Right atrium auricular region (tissue), 2 donors: ENCODE results near the gene BMF. TPM values are rescaled to one million over a fixed set of nuclear protein-coding genes. Genes with fewer than 3 reads are reported as not detected.

ENCODE experiments used
- DNase-seq: peaks from one replicate; pipeline ENCODE4 v3.0.0-alpha.2; 2019; ENCODE audit warnings: low spot score
- H3K27ac ChIP-seq, 2 donors: fragments of 200-600 bp; sonication (generic); 1 replicate in 1 of 2; 2 replicates in 1 of 2; pipeline ENCODE4 v1.5.1; 2016 to 2019
- H3K27me3 ChIP-seq, 2 donors: fragments of 200-600 bp; sonication (generic); one replicate each; pipeline versions ENCODE4 v1.5.1 to v1.6.0; 2017 to 2019
- H3K36me3 ChIP-seq: fragments of 200-600 bp; sonication (generic); one replicate; pipeline ENCODE4 v1.5.1; 2016
- H3K4me1 ChIP-seq, 2 donors: fragments of 200-600 bp; sonication (generic); one replicate each; pipeline versions ENCODE4 v1.5.1 to v1.6.0; 2017 to 2019
- H3K4me3 ChIP-seq, 2 donors: fragments of 200-600 bp; sonication (generic); 1 replicate in 1 of 2; 2 replicates in 1 of 2; pipeline ENCODE4 v1.5.1; 2017 to 2019; ENCODE audit warnings: mild to moderate bottlenecking in 1 of 2, moderate library complexity in 1 of 2
- H3K9me3 ChIP-seq, 2 donors: fragments of 200-600 bp; sonication (generic); one replicate each; pipeline ENCODE4 v1.5.1; 2019
- CTCF ChIP-seq, 2 donors: fragments of 200-600 bp; sonication (generic); IDR thresholded peaks; one replicate each; pipeline ENCODE4 v1.5.1; 2019; ENCODE audit warnings: antibody characterized with exemption in 2 of 2
- total RNA-seq, 2 donors: library from RNA; depleted of rRNA; stranded (reverse); fragments of >200 nt; gene quantifications; one replicate each; pipeline ENCODE4 v1.1.0, GENCODE V29; 2016

Gene BMF
- total RNA-seq, 2 donors from 2014 or later, result 1.3 to 3.0 TPM

GRCh38 chr15:40070166-40070557, 38.5 kb downstream of the BMF start:
- no peak for TF ChIP-seq CTCF (IDR thresholded peaks at IDR 0.05)
- Histone ChIP-seq H3K4me3 (no peak overlapping the region), H3K27ac (peak overlapping the region; percentile 58 to 80), H3K27me3 (no peaks in the 10 kb centered on the region), H3K9me3 (no peaks in the 10 kb centered on the region), H3K36me3 (no peaks in the 10 kb centered on the region), H3K4me1 (peaks cover 0 to 23% of the 10 kb centered on the region in 2 donors)
- no peak for DNase-seq

- no peaks in the 10 kb centered on the region for H3K27me3 ChIP-seq
- peaks cover 0 to 23% of the 10 kb centered on the region in 2 donors for H3K4me1 ChIP-seq
- no peaks in the 10 kb centered on the region for H3K36me3 ChIP-seq
- DNase-seq, result peak; percentile 82
- TF ChIP-seq CTCF (IDR thresholded peaks at IDR 0.05), result peak in 1 of 2 donors; percentile 10
- peak overlapping the region; percentile 58 to 80 for H3K27ac ChIP-seq
- no peaks in the 10 kb centered on the region for H3K9me3 ChIP-seq
- H3K4me3 ChIP-seq, result no peak overlapping the region
Measured at GRCh38 chr15:40069178-40070165, 39.2 kb downstream of the BMF start.

- Histone ChIP-seq H3K27me3 (no peaks in the 10 kb centered on the region), H3K27ac (no peak overlapping the region), H3K4me3 (no peak overlapping the region), H3K36me3 (no peaks in the 10 kb centered on the region), H3K9me3 (no peaks in the 10 kb centered on the region), H3K4me1 (peaks cover 0 to 34% of the 10 kb centered on the region in 2 donors)
- DNase-seq, result no peak
- TF ChIP-seq CTCF (IDR thresholded peaks at IDR 0.05), result no peak
Measured at GRCh38 chr15:40067921-40068624, 40.6 kb downstream of the BMF start.

GRCh38 chr15:40066589-40066988, 42.1 kb downstream of the BMF start:
- Histone ChIP-seq H3K36me3 (no peaks in the 10 kb centered on the region), H3K9me3 (no peaks in the 10 kb centered on the region), H3K27me3 (no peaks in the 10 kb centered on the region), H3K4me1 (peaks cover 0 to 34% of the 10 kb centered on the region in 2 donors), H3K4me3 (no peak overlapping the region), H3K27ac (no peak overlapping the region)
- no peak for DNase-seq
- no peak for TF ChIP-seq CTCF (IDR thresholded peaks at IDR 0.05)

- no peak overlapping the region for H3K4me3 ChIP-seq
- H3K36me3 ChIP-seq, result no peaks in the 10 kb centered on the region
- no peak for TF ChIP-seq CTCF (IDR thresholded peaks at IDR 0.05)
- H3K4me1 ChIP-seq, result peaks cover 0 to 33% of the 10 kb centered on the region in 2 donors
- no peak for DNase-seq
- H3K9me3 ChIP-seq, result no peaks in the 10 kb centered on the region
- no peak overlapping the region for H3K27ac ChIP-seq
- H3K27me3 ChIP-seq, result no peaks in the 10 kb centered on the region
Measured at GRCh38 chr15:40065166-40065565, 43.5 kb downstream of the BMF start.
